NT2/D1 (cell line): ENCODE measurements around the gene APOL1.

ENCODE experiments used
- SUZ12 ChIP-seq: IDR thresholded peaks from 2 replicates; pipeline ENCODE4 v1.6.1; 2011; ENCODE audit not compliant: insufficient read length, insufficient read depth; ENCODE audit errors: extremely low read depth
- ZNF274 ChIP-seq: IDR thresholded peaks from 2 replicates; pipeline ENCODE4 v1.6.1; 2011; ENCODE audit warnings: mild to moderate bottlenecking, low read depth, low read length

DNA sequence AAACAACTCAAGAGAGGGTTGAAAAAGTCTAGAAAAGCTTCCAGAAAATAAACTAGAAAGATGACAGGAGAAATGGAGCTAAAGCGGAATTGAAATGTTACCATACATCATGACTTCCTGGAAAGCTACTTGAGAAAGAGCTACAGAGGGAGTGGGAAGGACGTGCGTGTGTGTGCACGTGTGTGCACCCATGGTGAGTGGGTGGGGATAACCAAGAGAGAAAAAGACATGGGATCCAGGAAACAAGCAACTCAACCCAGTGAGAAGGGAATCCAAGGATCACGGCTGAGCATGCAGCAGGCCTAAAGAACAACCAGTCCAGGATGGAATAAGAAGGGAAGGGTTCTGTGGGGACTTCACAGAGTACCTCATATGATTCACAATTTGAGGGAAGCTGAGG lies 21.6 kb downstream of the APOL1 start:
- TF ChIP-seq ZNF274 (no peak), SUZ12 (no peak)
